Muscle of leg (tissue), 11 donors: Measurements from ENCODE around the gene ADAMTS14. TPM values are rescaled to one million over a fixed set of nuclear protein-coding genes. Genes with fewer than 3 reads are reported as not detected.
A peak's percentile ranks its signal among the peaks of the same experiment; 100 is the strongest.

ENCODE experiments used
- DNase-seq: peaks from one replicate; pipeline ENCODE4 v3.0.0; 2013
- H3K27ac ChIP-seq: one replicate; pipeline ENCODE4 v1.5.1; 2013; ENCODE audit warnings: mild to moderate bottlenecking, low read length, control low read depth
- H3K27me3 ChIP-seq: one replicate; pipeline ENCODE4 v1.6.1; 2013; ENCODE audit warnings: low read length; ENCODE audit not compliant: control insufficient read depth, insufficient read depth
- H3K36me3 ChIP-seq: one replicate; pipeline ENCODE4 v1.6.1; 2013; ENCODE audit warnings: low read length; ENCODE audit not compliant: control insufficient read depth, insufficient read depth
- H3K4me1 ChIP-seq: one replicate; pipeline ENCODE4 v1.6.1; 2013; ENCODE audit warnings: low read length; ENCODE audit not compliant: control insufficient read depth, insufficient read depth
- H3K4me3 ChIP-seq: one replicate; pipeline ENCODE4 v1.5.1; 2013; ENCODE audit warnings: low read length, control low read depth
- H3K9me3 ChIP-seq: replicated peaks from 2 replicates; pipeline ENCODE4 v1.6.1; 2013; ENCODE audit warnings: low read depth, low read length; ENCODE audit not compliant: control insufficient read depth
- WGBS: methylation state at CpG from one replicate; pipeline ENCODE4 v1.1.5; 2013; ENCODE audit warnings: missing lambda C conversion rate; ENCODE audit not compliant: insufficient coverage; 5-methylcytosine and 5-hydroxymethylcytosine counted together
- polyA plus RNA-seq, 8 donors: library from polyadenylated mRNA; unstranded; fragments of 120-200 nt; gene quantifications; one replicate each; pipeline versions ENCODE4 v1.2.1 to v1.2.3, GENCODE V29; 2013; ENCODE audit warnings: inconsistent platforms in 1 of 8, low replicate concordance in 1 of 8; ENCODE audit not compliant: insufficient read length in 8 of 8, insufficient read depth in 1 of 8
- total RNA-seq: library from RNA; stranded (reverse); fragments of 120-200 nt; gene quantifications from one replicate; pipeline ENCODE4 v1.2.4, GENCODE V29; 2013

The ADAMTS14 gene
- total and polyA plus RNA-seq, 9 donors = 12.5 to 30.0 (median 20.0) TPM

DNA sequence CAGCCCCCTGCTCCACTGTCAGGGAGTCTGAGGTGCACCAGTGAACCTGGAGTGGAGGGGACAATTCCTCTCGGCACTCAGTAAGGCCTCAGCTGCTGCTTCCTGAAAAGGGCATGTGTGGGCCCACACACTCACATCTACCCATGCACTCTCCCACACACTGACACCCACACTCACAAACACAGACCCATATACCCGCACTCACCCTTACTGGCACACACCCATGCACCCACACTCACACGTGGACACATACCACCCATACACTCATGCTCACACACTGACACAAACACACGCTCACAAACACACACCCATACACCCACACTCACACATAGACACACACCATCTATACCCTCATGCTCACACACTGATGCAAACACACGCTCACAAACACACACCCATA, 31.9 kb downstream of the ADAMTS14 start:
- Histone ChIP-seq H3K27me3 (no peaks in the 10 kb centered on the region), H3K4me1 (peaks cover 14% of the 10 kb centered on the region), H3K36me3 (peaks cover 67% of the 10 kb centered on the region), H3K27ac (no peak overlapping the region), H3K9me3 (no peaks in the 10 kb centered on the region), H3K4me3 (no peak overlapping the region)
- 97% methylated on average over 5 of the region's 5 CpGs for WGBS
- DNase-seq = no peak

DNA sequence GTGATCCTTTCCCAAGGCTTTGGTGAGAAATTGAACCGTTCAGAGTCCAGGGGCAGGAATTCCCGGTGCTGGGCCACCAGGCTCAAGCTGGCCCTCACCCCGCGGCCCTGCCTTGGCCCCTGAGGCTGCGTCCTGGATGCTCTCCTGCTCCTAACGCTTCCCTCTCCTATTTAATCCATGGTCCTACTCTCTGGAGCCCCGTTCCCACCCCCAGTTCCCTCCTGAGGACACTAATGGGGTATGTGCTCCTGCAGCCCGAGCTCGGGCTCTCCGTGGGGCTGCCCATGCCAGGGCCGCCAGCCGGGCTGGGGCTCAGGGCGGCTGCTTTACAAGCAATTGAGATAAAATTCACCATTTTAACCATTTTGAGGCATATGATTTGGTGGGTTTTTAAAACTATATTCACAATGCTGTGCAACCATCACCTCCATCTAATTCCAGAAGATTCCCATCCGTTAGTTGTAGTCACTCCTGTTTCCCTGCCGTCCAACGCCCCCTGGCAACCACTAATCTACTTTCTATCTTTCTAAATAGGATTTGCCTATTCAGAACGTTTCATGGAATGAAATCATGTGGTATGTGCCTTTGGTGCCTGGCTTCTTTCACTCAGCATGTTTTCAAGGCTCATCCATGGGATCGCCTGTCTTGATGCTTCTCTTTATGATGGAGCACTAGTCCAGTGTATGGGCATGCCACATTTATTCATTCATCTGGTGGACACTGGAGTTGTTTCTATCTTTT, 33.0 kb downstream of the ADAMTS14 start:
- DNase-seq = no peak
- Histone ChIP-seq H3K9me3 (no peaks in the 10 kb centered on the region), H3K27me3 (no peaks in the 10 kb centered on the region), H3K4me1 (peaks cover 7% of the 10 kb centered on the region), H3K27ac (no peak overlapping the region), H3K36me3 (peaks cover 71% of the 10 kb centered on the region), H3K4me3 (no peak overlapping the region)
- 82% methylated on average over 6 of the region's 18 CpGs for WGBS

DNA sequence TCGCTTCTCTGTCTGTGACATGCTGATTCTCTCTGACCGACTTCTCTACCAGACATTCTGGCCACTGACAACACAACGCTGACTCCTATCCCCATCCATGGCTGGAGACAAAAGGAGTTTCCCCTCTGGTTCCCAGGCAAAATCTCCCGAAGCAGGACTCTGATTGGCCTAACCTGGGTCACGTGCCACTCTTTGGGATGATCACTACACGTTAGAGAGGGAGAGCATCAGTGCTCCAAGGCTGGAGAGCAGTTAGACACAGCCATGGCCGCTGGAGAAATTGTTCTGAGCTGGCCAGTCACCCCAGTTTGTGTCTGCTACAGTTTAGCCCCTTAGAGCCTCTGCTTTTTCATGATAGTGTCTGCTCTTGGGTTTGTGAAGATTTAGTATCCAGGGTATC, 38.9 kb downstream of the ADAMTS14 start:
- H3K27ac ChIP-seq = no peak overlapping the region
- WGBS = 79% methylated on average over 4 of the region's 7 CpGs
- H3K27me3 ChIP-seq = no peaks in the 10 kb centered on the region
- no peak overlapping the region for H3K4me3 ChIP-seq
- H3K4me1 ChIP-seq = peaks cover 18% of the 10 kb centered on the region
- no peak for DNase-seq
- H3K36me3 ChIP-seq = peaks cover 51% of the 10 kb centered on the region
- H3K9me3 ChIP-seq = no peaks in the 10 kb centered on the region

DNA sequence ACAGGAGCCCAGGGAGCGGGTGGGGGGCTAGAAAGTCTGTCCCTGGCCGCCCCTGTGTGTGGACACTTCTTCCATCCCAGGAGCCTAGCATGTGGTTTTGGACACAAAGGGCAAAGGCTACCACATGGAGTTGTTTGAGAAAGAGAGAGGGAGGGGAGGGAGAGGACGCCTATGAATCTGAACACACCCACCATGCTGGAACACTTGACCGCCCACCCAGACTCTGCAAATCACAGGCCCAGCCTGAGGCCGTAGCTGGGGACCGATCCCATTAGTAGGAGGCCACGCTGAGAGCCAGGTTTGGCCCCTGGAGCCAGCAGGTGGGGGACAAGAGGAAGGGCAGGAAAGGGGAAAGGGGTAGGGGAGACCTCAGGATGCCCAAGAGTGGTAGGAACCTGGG, 39.6 kb downstream of the ADAMTS14 start:
- no peaks in the 10 kb centered on the region for H3K9me3 ChIP-seq
- peaks cover 26% of the 10 kb centered on the region for H3K4me1 ChIP-seq
- H3K36me3 ChIP-seq = peaks cover 44% of the 10 kb centered on the region
- H3K27ac ChIP-seq = no peak overlapping the region
- WGBS = 54% methylated on average over 4 of the region's 7 CpGs
- no peaks in the 10 kb centered on the region for H3K27me3 ChIP-seq
- DNase-seq = no peak
- H3K4me3 ChIP-seq = no peak overlapping the region

GRCh38 chr10:70714245-70714644, 41.9 kb downstream of the ADAMTS14 start:
- Histone ChIP-seq H3K36me3 (peaks cover 35% of the 10 kb centered on the region), H3K9me3 (no peaks in the 10 kb centered on the region), H3K27me3 (no peaks in the 10 kb centered on the region), H3K4me3 (no peak overlapping the region), H3K27ac (no peak overlapping the region), H3K4me1 (peaks cover 31% of the 10 kb centered on the region)
- 78% methylated on average over 1 of the region's 4 CpGs for WGBS
- DNase-seq = peak; percentile 37

- Histone ChIP-seq H3K27me3 (no peaks in the 10 kb centered on the region), H3K36me3 (peaks cover 34% of the 10 kb centered on the region), H3K27ac (no peak overlapping the region), H3K4me1 (peaks cover 31% of the 10 kb centered on the region), H3K9me3 (no peaks in the 10 kb centered on the region), H3K4me3 (no peak overlapping the region)
- DNase-seq = no peak
- 33% methylated on average over 1 of the region's 2 CpGs for WGBS
Measured at GRCh38 chr10:70714951-70715350, 42.6 kb downstream of the ADAMTS14 start.

- H3K9me3 ChIP-seq = no peaks in the 10 kb centered on the region
- H3K36me3 ChIP-seq = peaks cover 29% of the 10 kb centered on the region
- H3K27me3 ChIP-seq = no peaks in the 10 kb centered on the region
- WGBS = 55% methylated on average over 13 of the region's 16 CpGs
- H3K27ac ChIP-seq = no peak overlapping the region
- no peak for DNase-seq
- H3K4me1 ChIP-seq = peaks cover 31% of the 10 kb centered on the region
- no peak overlapping the region for H3K4me3 ChIP-seq
Measured at GRCh38 chr10:70715853-70716795, 43.8 kb downstream of the ADAMTS14 start.

GRCh38 chr10:70722820-70723424, 50.6 kb downstream of the ADAMTS14 start:
- DNase-seq = no peak
- peaks cover 15% of the 10 kb centered on the region for H3K4me1 ChIP-seq
- H3K27me3 ChIP-seq = no peaks in the 10 kb centered on the region
- H3K36me3 ChIP-seq = peaks cover 48% of the 10 kb centered on the region
- no CpG with 5 or more reads among the region's 4 CpGs for WGBS
- H3K9me3 ChIP-seq = no peaks in the 10 kb centered on the region
- H3K27ac ChIP-seq = no peak overlapping the region
- no peak overlapping the region for H3K4me3 ChIP-seq

GRCh38 chr10:70723771-70724170, 51.5 kb downstream of the ADAMTS14 start:
- H3K9me3 ChIP-seq = no peaks in the 10 kb centered on the region
- H3K27ac ChIP-seq = no peak overlapping the region
- no peak overlapping the region for H3K4me3 ChIP-seq
- DNase-seq = no peak
- peaks cover 19% of the 10 kb centered on the region for H3K4me1 ChIP-seq
- peaks cover 45% of the 10 kb centered on the region for H3K36me3 ChIP-seq
- WGBS = no CpG with 5 or more reads among the region's 3 CpGs
- H3K27me3 ChIP-seq = no peaks in the 10 kb centered on the region

- H3K27ac ChIP-seq = peak overlapping the region; percentile 17
- no peak for DNase-seq
- WGBS = 71% methylated on average over 8 of the region's 10 CpGs
Measured at GRCh38 chr10:70726909-70727495, 54.7 kb downstream of the ADAMTS14 start.

More at GRCh38 chr10:70726909-70727495, 54.7 kb downstream of the ADAMTS14 start:
- Histone ChIP-seq H3K4me1 (peaks cover 43% of the 10 kb centered on the region), H3K27me3 (no peaks in the 10 kb centered on the region), H3K4me3 (no peak overlapping the region), H3K36me3 (peaks cover 46% of the 10 kb centered on the region), H3K9me3 (no peaks in the 10 kb centered on the region)
